ENCODE data around the gene ZSCAN10.

GRCh38 chr16:3106205-3106928 lies 7.3 kb upstream of the ZSCAN10 start:
- TF ChIP-seq NANOG (IDR thresholded peaks at IDR 0.05; ENCODE audit: borderline replicate concordance) = no peak
- TF ChIP-seq, protein P1, sequence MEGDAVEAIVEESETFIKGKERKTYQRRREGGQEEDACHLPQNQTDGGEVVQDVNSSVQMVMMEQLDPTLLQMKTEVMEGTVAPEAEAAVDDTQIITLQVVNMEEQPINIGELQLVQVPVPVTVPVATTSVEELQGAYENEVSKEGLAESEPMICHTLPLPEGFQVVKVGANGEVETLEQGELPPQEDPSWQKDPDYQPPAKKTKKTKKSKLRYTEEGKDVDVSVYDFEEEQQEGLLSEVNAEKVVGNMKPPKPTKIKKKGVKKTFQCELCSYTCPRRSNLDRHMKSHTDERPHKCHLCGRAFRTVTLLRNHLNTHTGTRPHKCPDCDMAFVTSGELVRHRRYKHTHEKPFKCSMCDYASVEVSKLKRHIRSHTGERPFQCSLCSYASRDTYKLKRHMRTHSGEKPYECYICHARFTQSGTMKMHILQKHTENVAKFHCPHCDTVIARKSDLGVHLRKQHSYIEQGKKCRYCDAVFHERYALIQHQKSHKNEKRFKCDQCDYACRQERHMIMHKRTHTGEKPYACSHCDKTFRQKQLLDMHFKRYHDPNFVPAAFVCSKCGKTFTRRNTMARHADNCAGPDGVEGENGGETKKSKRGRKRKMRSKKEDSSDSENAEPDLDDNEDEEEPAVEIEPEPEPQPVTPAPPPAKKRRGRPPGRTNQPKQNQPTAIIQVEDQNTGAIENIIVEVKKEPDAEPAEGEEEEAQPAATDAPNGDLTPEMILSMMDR (conservative IDR thresholded peaks at IDR 0.05; ENCODE audit: low read depth in 2 of 2) = no peak
- peak; percentile 72 for TF ChIP-seq POLR2AphosphoS5 (IDR thresholded peaks at IDR 0.05; ENCODE audit: low read depth)
- no peak for TF ChIP-seq EZH2 (IDR thresholded peaks at IDR 0.05; ENCODE audit: low read depth, unreplicated experiment)
- TF ChIP-seq CREB1 (CRISPR knock-in tag; IDR thresholded peaks at IDR 0.05; ENCODE audit: low read depth) = no peak
- no peak for TF ChIP-seq JUNB (IDR thresholded peaks at IDR 0.05; ENCODE audit: unreplicated experiment)
- TF ChIP-seq EZH2phosphoT487 (IDR thresholded peaks at IDR 0.05; ENCODE audit: unreplicated experiment) = no peak

All from GM23338 (cell line).